Endodermal cell (in vitro differentiated cells): ENCODE measurements around the gene PNMT. TPM values are rescaled to one million over a fixed set of nuclear protein-coding genes. Genes with fewer than 3 reads are reported as not detected.

ENCODE experiments used
- DNase-seq: peaks from one replicate; pipeline ENCODE4 v3.0.0-alpha.2; 2017
- H3K27ac ChIP-seq: 2 replicates; pipeline ENCODE4 v1.5.1; 2013; ENCODE audit warnings: mild to moderate bottlenecking, low read depth, low read length, moderate library complexity
- H3K27me3 ChIP-seq: 2 replicates; pipeline ENCODE4 v1.6.1; 2013; ENCODE audit warnings: mild to moderate bottlenecking, low read length, moderate library complexity; ENCODE audit not compliant: insufficient read depth, control insufficient read depth, poor library complexity, severe bottlenecking
- H3K36me3 ChIP-seq: 2 replicates; pipeline ENCODE4 v1.7.0; 2013; ENCODE audit warnings: mild to moderate bottlenecking, low read length, moderate library complexity; ENCODE audit not compliant: control insufficient read depth, insufficient read depth
- H3K4me1 ChIP-seq: one replicate; pipeline ENCODE4 v1.7.0; 2013; ENCODE audit warnings: low read length; ENCODE audit not compliant: control insufficient read depth, insufficient read depth
- H3K4me3 ChIP-seq: 2 replicates; pipeline ENCODE4 v1.5.1; 2013; ENCODE audit warnings: mild to moderate bottlenecking, low read length, moderate library complexity
- H3K9ac ChIP-seq: 2 replicates; pipeline ENCODE4 v1.6.1; 2013; ENCODE audit warnings: mild to moderate bottlenecking, low read length, moderate library complexity; ENCODE audit not compliant: poor library complexity, severe bottlenecking; ENCODE audit errors: extremely low read depth
- H3K9me3 ChIP-seq: 2 replicates; pipeline ENCODE4 v1.6.1; 2013; ENCODE audit warnings: mild to moderate bottlenecking, low read length, moderate library complexity; ENCODE audit not compliant: control insufficient read depth
- H3K27ac Mint-ChIP-seq: 2 replicates; pipeline ENCODE4 v1.8.0; 2020; ENCODE audit warnings: mixed read lengths
- H3K27me3 Mint-ChIP-seq: 2 replicates; pipeline ENCODE4 v1.8.0; 2021; ENCODE audit warnings: mild to moderate bottlenecking, mixed read lengths; ENCODE audit not compliant: insufficient read depth
- H3K36me3 Mint-ChIP-seq: 2 replicates; pipeline ENCODE4 v1.8.0; 2020; ENCODE audit warnings: low read depth, mixed read lengths
- H3K4me1 Mint-ChIP-seq: 2 replicates; pipeline ENCODE4 v1.8.0; 2020; ENCODE audit warnings: mixed read lengths
- H3K4me3 Mint-ChIP-seq: 2 replicates; pipeline ENCODE4 v1.8.0; 2020; ENCODE audit warnings: mild to moderate bottlenecking, moderate library complexity, mixed read lengths
- H3K9me3 Mint-ChIP-seq: 2 replicates; pipeline ENCODE4 v1.8.0; 2020; ENCODE audit warnings: mild to moderate bottlenecking, mixed read lengths
- WGBS, 2 experiments: methylation state at CpG; one replicate each; pipeline versions ENCODE4 v1.1.5 to v1.1.7; 2013; ENCODE audit warnings: missing lambda C conversion rate in 2 of 2, mixed read lengths in 1 of 2; ENCODE audit not compliant: insufficient coverage in 1 of 2, insufficient read length in 1 of 2; 5-methylcytosine and 5-hydroxymethylcytosine counted together
- total RNA-seq, 2 donors: library from RNA; stranded (reverse); fragmentation: NEBNext Ultra II Directional in 1 of 2; extraction: Animal tissue kit (Norgen Biotek cat#: 25700) in 1 of 2; gene quantifications; 2 replicates in 1 of 2; 3 replicates in 1 of 2; pipeline ENCODE4 v1.2.1, GENCODE V29; 2021
- TF ChIP-seq, protein P1 (sequence below): fragments of 200-600 bp; sonication (generic); conservative IDR thresholded peaks from 2 replicates; pipeline ENCODE4 v1.5.0; 2021; ENCODE audit warnings: antibody characterized with exemption, mild to moderate bottlenecking

The PNMT gene
- total RNA-seq, 2 donors from 2014 or later: 0.55 to 1.0 TPM

- H3K36me3 Mint-ChIP-seq: peaks cover 23% of the 10 kb centered on the region
- H3K4me3 ChIP-seq: no peak overlapping the region
- H3K36me3 ChIP-seq: peaks cover 5% of the 10 kb centered on the region
- peaks cover 17% of the 10 kb centered on the region for H3K4me1 Mint-ChIP-seq
- H3K9ac ChIP-seq: no peak overlapping the region
- no peak for DNase-seq
- WGBS, 2 experiments: 88 to 90% methylated on average over 6 to 10 of the region's 10 CpGs
- H3K4me1 ChIP-seq: no peaks in the 10 kb centered on the region
- peaks cover 10% of the 10 kb centered on the region for H3K27me3 Mint-ChIP-seq
- TF ChIP-seq, protein P1, sequence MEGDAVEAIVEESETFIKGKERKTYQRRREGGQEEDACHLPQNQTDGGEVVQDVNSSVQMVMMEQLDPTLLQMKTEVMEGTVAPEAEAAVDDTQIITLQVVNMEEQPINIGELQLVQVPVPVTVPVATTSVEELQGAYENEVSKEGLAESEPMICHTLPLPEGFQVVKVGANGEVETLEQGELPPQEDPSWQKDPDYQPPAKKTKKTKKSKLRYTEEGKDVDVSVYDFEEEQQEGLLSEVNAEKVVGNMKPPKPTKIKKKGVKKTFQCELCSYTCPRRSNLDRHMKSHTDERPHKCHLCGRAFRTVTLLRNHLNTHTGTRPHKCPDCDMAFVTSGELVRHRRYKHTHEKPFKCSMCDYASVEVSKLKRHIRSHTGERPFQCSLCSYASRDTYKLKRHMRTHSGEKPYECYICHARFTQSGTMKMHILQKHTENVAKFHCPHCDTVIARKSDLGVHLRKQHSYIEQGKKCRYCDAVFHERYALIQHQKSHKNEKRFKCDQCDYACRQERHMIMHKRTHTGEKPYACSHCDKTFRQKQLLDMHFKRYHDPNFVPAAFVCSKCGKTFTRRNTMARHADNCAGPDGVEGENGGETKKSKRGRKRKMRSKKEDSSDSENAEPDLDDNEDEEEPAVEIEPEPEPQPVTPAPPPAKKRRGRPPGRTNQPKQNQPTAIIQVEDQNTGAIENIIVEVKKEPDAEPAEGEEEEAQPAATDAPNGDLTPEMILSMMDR: no peak
- H3K9me3 ChIP-seq: no peaks in the 10 kb centered on the region
- H3K9me3 Mint-ChIP-seq: no peaks in the 10 kb centered on the region
- no peak overlapping the region for H3K27ac ChIP-seq
- H3K4me3 Mint-ChIP-seq: no peak overlapping the region
- H3K27ac Mint-ChIP-seq: peak overlapping the region; percentile 80
- peaks cover 9% of the 10 kb centered on the region for H3K27me3 ChIP-seq
These were observed 7.3 kb downstream of the PNMT start for GRCh38 chr17:39675390-39676082.

DNA sequence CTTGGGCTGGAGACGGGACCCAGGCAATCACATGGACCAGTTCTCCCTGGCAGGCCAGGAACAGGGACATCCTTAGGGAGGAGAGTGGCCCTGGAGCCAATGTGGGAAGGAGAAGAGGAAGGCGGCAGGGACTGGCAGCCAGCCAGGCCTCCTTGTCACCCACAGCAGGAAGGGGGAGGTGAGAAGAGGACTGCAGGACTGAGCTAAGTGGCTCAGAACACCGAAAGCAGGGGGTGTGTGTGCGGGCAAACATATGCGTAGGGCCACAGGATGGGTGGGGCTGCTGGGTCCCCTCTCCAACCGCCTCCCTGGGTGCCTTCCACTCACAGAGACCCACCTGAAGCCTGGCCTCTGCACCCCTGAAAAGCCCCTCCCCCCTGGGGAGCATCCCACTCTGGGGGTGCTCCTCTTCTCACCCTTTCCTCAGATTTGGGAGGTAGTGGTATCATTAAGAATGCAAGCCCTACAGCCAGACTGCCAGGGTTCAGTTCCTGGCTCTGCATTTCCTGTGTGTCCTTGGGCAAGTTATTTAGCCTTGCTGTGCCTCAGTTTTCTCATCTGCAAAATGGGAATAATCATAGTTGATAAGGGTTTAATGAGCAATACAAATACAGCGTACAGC lies 8.1 kb downstream of the PNMT start:
- no peaks in the 10 kb centered on the region for H3K9me3 ChIP-seq
- H3K9ac ChIP-seq: no peak overlapping the region
- H3K27me3 Mint-ChIP-seq: peaks cover 5% of the 10 kb centered on the region

DNA sequence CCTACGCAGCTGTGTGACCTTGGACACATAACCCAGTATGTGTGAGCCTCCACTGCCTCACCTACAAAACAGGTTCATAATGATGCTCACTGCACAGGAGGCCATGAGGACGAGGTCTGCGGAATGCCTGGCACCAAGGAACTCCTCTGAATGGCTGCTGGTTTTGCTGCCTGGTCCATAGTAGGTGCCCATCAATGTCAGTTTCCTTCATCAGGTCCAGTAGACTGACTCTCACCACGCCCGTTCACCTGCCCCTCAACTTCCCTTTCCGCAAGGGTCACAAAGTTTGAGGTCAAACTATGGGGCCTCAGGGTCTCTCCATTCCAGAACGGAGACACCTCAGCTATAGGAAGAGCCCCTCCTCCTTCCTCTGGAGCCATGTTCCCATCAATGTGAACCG lies 8.8 kb downstream of the PNMT start:
- no peak overlapping the region for H3K27ac ChIP-seq
- TF ChIP-seq, protein P1: no peak
- no peak overlapping the region for H3K4me3 Mint-ChIP-seq
- no peaks in the 10 kb centered on the region for H3K9me3 Mint-ChIP-seq
- DNase-seq: no peak
- no peaks in the 10 kb centered on the region for H3K4me1 ChIP-seq
- H3K4me3 ChIP-seq: no peak overlapping the region
- WGBS, 2 experiments: 94 to 97% methylated on average over 6 to 7 of the region's 8 CpGs
- peaks cover 5% of the 10 kb centered on the region for H3K36me3 ChIP-seq
- H3K9ac ChIP-seq: no peak overlapping the region
- H3K36me3 Mint-ChIP-seq: peaks cover 31% of the 10 kb centered on the region
- no peak overlapping the region for H3K27ac Mint-ChIP-seq
- peaks cover 2% of the 10 kb centered on the region for H3K27me3 Mint-ChIP-seq
- no peaks in the 10 kb centered on the region for H3K27me3 ChIP-seq
- peaks cover 17% of the 10 kb centered on the region for H3K4me1 Mint-ChIP-seq
- no peaks in the 10 kb centered on the region for H3K9me3 ChIP-seq

More for the DNA sequence above, 8.1 kb downstream of the PNMT start:
- peaks cover 5% of the 10 kb centered on the region for H3K36me3 ChIP-seq
- H3K27me3 ChIP-seq: peaks cover 1% of the 10 kb centered on the region
- no peaks in the 10 kb centered on the region for H3K9me3 Mint-ChIP-seq
- TF ChIP-seq, protein P1: no peak
- no peak overlapping the region for H3K4me3 Mint-ChIP-seq
- no peak overlapping the region for H3K27ac Mint-ChIP-seq
- H3K27ac ChIP-seq: no peak overlapping the region
- peaks cover 28% of the 10 kb centered on the region for H3K36me3 Mint-ChIP-seq
- no peak overlapping the region for H3K4me3 ChIP-seq
- H3K4me1 Mint-ChIP-seq: peaks cover 17% of the 10 kb centered on the region
- no peaks in the 10 kb centered on the region for H3K4me1 ChIP-seq
- WGBS, 2 experiments: 84 to 100% methylated on average over 4 to 7 of the region's 7 CpGs
- peak; percentile 87 for DNase-seq
